ENCODE results near the gene EIF2B5.

DNA sequence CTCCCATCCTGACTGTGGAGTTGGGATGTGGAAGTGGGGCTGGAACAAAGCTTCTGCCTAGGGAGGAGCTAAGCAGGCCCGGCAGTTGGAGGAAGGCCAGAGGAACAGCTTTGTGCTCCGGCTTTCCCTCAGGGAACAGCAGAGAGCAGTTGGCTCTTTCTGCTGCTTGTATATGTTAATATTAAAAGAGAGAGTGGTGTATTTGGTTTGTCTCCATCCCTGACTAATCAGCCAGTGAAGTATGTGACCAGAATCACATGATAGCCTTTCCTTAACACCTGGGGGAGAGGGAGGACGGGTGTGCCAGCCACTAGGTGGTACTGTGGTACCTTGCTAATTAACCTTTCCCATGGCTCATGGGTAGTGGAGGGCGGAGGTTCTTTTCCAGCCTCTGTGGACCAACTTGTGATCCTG lies 10.0 kb downstream of the EIF2B5 start:
- no peak for TF ChIP-seq EZH2 (IDR thresholded peaks at IDR 0.05)
- TF ChIP-seq POLR2AphosphoS5 (IDR thresholded peaks at IDR 0.05; ENCODE audit: borderline replicate concordance, low read depth, low read length): no peak
- TF ChIP-seq FOXP2 (optimal IDR thresholded peaks at IDR 0.05; ENCODE audit: control extremely low read depth, extremely low read length, insufficient read depth): no peak
